ENCODE data around the gene SERP1. TPM values are rescaled to one million over a fixed set of nuclear protein-coding genes. Genes with fewer than 3 reads are reported as not detected.
"Not testable (repeated sequence)": the region's sequence is repeated elsewhere in the genome, so short reads cannot be mapped to it uniquely, and the experiment has no call there.

The SERP1 gene
- total RNA-seq, 1 donor from 2014 or later, result 84.8 TPM

DNA sequence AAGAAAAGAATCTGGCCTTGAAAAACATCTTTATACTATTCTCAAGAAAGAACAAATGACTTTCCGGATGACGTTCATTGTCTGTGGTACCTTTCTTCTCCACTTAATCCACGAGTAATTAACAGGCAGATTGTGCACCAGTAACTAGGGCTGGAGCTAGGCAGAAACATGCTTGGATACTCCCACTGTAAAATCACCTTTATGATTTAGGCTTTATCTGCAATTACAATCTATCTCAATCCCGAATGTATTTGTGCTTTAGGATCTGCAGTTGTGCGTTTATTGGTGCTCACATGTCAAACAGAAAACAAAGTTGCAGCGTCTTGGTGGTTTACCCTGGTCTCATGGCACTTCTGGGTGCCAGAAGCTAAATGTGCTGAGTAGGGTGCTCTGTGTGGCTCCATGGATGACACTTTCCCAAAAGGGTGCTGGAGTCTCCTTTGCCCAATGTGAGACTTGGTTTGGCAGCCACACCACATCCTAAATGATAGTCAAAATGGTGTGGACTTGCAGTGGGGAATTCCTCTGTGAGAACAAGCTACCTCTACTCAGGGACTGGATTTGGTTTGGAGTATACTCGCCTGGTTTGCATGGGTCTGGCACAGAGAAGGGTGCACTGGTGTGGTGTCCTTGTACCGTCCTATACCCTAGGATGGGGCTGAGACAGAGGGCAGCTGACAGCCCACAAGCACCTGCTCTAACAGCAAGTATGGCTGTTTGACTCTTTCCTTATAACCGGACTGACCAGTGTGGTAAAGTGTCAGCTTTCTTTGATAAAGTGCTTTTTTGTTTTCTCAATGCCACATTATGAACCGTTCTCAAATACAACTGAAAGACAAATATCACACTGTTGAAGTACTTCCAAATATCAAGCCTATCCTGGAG, 7.7 kb downstream of the SERP1 start:
- no peak for DNase-seq

DNA sequence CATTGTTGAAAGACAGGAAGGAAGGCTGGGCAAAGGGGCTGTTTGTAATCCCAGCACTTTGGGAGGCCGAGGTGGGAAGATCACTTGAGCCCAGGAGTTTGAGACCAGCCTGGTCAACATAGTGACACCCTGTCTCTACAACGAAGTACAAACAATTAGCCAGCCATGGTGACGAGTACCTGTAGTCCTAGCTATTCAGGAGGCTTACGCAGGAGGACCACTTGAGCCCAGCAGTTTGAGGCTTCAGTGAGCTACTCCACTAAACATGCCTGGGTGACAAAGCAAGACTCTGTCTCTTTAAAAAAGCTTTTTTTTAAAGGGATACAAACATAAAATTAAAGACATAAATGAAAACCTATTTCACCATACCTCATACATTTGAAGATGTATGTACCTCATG, 11.1 kb downstream of the SERP1 start:
- DNase-seq, result no peak

DNA sequence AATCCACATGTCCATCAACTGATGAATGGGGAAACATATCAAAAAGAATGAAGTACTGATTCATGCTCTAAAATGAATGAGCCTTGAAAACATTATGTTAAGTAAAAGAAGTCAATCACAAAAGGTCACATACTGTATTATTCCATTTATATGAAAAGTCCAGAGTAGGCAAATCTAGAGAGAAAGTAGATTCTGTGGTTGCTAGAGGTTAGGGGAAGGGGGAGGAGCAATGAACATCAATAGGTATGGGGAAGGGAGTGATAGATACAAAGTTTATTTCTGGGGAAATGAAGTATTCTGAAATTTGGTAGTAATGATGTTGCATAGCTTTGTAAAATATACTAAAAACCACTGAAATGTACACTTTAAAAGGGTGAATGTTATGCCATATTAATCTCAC, 14.5 kb downstream of the SERP1 start:
- no peak for DNase-seq

DNA sequence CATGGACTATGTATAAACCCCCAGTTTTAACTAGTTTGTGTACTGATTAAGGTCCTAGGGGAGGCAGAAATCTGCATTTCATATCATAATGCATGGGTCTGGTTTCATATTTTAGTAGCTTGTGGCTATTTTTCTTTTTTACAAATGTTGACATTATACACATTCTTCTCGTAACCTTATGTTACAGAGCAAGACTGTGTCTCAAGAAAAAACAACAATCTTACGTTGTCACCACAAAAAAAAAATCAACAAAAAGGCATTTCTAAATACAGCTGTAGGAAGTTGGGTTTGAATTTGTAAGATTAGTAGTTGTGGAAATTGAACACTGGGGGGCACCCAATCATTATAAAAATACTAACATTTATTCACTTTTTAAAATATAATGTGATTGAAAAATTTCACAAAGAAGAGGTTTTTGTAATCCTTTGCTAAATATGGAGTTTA, 17.9 kb downstream of the SERP1 start:
- peak; percentile 16 for DNase-seq

DNA sequence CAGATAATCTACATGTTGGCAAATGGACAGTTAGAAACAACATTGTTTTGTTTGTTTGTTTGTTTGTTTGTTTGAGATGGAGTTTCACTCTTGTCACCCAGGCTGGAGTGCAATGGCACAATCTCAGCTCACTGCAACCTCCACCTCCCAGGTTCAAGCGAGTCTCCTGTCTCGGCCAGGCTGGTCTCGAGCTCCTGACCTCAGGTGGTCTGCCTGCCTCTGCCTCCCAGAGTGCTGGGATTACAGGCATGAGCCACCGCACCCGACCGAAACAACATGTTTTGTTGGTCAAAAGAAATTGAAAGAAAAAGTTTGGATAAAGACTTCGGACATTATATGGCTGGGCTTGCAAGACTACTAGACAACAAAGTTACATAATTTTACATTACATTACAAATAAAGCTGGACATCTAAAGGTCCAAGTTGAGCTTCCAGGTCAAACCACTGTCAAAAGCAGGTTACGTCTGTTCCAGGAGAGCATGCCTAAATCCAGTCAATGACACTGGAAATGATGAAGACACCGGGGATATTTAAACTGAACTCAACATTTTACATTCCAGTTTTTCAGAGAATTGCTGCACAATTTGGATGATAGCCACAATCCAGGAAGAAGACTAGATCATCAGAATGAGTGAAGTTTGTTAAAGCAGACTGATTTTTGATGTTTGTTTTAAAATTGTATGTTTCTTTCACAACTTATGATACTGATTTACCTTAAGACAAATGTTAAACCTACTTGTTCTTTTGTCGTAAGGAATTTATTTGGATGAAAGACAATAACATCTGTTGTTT, 18.6 kb downstream of the SERP1 start:
- DNase-seq, result no peak

DNA sequence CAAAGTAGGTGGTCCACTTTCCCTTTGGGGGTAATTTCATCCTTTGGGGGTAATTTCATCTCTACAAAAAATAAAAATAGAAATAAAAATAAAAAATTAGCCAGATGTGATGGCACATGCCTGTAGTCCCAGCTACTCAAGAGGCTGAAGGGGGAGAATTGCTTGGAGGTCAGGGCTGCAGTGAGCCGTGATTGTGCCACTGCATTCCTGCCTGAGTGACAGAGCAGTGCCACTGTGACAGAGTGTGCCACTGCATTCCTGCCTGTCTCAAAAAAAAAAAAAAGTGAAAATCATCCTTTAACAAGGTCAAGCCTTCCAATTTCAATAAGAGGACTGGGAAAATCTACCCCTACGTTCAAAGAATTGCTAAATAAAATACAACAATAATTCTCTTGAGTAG, 22.8 kb downstream of the SERP1 start:
- no peak for DNase-seq

DNA sequence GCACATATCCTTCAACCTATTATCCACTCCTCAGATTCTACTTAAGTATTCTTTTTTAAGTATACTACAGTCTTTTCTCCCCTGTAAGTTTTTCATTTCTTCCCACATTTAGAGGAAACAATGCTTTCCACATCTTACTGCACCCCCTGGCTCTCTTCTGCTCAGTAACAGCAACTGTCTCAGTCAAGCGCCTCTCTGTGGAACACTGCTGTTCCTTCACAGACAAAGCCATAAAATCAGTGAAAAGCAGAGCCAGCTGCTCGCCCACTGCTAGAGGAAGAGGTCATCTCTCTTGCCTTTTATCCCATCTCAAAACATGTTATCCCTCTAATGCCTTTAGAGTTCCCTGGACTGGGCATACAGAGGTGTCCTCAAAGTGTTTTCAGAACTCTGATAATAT, 24.8 kb downstream of the SERP1 start:
- DNase-seq, result no peak

DNA sequence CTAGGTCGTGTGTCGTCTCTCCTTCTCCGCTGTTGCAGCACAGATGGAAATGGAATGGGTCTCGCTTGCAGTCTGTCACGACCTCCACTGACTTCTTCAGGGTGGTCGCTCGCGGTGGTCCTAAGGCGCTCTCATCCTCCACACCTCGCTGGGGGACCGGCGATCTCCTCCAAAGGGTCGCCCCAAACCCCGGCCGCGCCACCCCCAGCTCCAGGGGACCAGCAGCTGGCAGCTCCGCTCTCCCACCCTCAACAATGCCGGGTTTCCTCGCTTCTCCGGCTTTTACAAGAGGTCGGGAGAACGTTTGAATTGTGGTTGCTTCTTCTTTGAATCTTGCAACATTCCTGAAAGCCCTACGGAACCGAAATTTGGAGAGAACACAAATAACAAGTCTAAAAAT, 25.9 kb downstream of the SERP1 start:
- DNase-seq, result no peak

DNA sequence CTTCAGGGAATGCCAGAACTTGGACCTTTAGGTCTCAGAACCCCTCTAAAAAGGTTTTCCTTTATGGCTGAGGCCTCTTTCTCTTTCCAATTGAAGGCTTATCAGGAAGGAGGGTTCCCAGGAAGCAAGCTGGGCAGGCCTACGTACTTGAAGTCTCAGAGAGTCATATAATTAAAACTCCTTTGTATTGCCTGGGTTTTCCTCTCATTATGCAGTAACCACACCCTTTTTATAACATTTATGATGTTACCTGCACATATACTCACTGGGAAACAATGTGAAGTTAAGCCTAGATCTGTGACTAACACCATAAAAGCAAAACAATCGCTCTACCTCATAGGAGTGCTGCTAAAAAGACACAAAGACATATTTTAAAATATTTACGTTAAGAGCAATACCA, 27.3 kb downstream of the SERP1 start:
- no peak for DNase-seq

DNA sequence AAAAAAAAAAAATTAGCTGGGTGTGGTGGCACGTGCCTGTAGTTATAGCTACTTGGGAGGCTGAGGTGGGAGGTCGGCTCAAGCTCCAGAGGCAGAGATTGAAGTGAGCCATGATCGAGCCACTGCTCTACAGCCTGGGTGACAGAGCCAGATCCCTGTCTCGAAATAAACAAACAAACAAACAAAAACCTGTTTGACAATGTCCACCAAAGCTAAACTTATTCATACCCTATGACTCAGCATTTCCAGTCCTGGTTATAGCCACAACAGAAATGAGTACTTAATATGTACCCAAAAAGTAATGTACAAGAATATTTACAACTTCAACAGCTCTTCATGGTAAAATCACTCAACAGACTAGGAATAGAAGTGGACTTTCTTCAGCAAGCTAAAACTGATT, 31.1 kb downstream of the SERP1 start:
- no peak for DNase-seq

DNA sequence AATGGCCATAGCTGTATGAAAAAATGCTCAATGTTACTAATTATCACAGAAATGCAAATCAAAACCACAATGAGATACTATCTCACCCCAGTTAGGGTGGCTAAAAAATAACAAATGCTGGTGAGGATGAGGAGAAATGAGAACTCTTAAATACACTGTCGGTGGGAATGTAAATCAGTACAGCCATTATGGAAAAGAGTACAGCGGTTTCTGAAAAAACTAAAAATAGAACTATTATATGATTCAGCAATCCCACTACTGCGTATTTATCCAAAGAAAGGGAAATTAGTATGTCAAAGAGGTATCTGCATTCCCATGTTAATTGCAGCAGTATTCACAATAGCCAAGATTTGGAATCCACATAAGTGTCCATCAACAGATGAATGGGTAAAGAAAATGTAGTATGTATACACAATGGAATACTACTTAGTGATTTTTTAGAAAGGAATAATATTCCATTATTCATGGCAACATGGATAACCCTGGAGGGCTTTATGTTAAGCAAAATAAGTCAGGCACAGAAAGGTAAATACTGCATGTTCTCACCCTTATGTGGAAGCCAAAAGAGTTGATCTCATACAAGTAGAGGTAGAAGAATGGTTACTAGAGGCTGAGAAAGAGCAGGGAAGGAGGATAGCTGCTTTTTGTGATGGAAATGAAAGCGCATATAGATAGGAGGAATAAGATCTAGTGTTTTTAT, 35.0 kb downstream of the SERP1 start:
- no peak for DNase-seq

DNA sequence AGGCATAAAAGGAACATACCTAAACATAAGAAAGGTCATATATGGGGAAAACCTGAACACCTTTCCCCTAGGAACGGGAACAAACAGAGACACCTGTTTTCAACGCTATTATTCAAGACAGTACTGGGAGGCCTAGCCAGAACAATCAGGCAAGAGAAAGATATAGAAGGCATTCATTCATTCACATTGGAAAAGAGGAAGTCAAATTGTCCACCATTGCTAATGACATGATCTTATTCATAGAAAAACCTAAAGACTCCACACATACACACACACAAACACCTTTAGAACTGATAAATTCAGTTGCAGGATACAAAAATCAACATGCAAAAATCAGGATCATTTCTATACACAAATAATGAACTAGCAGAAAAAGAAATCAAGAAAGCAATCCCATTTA, 36.5 kb downstream of the SERP1 start:
- no peak for DNase-seq

DNA sequence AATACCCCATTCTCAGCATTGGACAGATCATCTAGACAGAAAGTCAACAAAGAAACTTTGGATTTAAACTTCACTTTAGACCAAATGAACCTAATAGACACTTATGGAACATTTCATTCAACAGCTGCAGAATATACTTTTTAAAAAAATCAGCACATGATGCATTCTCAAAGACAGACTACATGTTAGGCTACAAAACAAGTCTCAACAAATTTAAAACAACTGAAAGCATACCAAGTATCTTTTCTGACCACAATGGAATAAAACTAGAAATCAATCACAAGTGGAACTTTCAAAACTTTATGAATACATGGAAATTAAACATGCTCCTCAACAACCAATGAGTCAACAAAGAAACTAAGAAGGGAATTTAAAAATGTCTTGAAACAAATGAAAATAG, 37.9 kb downstream of the SERP1 start:
- no peak for DNase-seq

DNA sequence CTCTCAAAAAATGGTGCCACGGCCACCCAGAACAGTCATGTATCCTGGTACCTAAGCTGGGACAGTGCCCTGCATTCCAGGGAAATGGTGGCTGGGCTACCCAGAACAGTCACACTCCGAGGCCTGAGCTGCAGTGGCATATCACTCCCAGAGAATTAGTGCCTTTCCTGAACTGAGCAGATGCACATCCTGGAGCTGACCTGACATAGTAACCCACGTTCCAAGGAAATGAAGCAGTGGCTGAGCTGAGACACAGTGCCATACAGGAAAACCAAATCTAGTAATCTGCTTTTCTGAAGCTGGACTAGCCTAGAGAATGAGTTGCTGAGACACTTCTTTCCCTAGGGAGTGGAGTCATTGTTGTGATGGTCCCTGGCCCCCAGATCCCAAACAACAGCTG, 41.8 kb downstream of the SERP1 start:
- DNase-seq, result no peak

DNA sequence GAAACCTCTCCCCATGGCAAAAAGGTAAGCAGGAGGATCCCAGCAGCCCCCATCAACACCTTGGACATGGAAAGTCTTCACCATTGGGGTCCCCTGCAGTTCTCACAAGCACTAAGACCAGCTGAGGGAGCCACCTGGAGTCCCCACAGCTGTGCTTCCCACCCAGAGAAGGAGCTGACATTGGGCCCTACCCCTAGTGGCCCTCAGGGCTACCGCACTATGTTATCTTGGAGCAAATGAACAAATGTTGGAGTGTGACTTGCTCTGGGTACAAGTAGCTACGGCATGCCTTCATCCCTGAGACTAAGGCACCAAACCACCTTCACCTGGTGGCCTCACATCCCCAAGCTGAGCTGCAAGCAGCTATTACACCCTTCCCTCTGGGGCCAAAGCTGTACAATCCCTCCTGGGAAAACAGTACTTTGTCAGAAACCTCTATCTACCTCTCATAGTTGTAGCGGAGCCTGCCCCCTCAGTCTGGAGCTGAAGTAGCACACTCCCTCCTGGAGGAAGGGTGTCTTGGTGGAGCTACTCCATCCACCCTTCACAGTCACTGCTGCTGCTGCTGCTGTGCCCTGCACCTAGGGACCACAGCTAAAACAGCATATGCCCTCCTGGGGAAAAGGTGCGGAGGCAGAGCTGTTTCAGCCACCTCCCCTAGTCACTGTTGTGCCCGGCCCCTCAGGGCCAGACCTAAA, 42.7 kb downstream of the SERP1 start:
- DNase-seq, result no peak

DNA sequence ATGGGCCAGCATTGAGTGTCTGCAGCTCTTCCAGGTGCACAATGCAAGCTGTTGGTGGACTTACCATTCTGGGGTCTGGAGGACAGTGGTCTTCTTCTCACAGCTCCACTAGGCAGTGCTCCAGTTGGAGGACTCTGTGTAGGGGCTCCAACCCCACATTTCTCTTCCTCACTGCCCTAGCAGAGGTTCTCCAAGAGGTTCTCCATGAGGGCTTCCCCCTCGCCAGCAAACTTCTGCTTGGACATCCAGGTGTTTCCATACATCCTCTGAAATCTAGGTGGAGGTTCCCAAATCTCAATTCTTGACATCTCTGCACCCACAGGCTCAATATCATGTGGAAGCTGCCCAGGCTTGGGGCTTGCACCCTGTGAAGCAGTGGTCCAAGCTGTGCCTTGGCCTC, 45.3 kb downstream of the SERP1 start:
- DNase-seq, result not testable (repeated sequence)

DNA sequence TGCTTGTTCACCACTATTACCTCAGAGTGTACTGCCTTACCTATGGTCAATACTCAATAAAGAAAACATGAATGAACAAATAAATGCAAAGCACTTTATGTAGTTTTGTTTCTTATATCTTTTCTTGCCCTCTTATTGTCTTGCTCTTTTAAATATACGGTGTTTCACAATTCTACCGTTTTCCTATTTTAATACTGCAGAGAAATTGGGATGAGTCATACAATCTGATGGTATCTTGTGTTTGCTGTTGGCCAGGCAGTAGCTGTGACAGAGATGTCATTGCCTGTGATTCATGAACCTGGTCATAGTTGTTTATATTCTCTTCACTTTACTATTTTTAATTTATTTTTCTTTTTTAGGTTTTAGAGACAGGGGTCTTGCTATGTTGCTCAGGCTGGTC, 48.3 kb downstream of the SERP1 start:
- DNase-seq, result no peak

DNA sequence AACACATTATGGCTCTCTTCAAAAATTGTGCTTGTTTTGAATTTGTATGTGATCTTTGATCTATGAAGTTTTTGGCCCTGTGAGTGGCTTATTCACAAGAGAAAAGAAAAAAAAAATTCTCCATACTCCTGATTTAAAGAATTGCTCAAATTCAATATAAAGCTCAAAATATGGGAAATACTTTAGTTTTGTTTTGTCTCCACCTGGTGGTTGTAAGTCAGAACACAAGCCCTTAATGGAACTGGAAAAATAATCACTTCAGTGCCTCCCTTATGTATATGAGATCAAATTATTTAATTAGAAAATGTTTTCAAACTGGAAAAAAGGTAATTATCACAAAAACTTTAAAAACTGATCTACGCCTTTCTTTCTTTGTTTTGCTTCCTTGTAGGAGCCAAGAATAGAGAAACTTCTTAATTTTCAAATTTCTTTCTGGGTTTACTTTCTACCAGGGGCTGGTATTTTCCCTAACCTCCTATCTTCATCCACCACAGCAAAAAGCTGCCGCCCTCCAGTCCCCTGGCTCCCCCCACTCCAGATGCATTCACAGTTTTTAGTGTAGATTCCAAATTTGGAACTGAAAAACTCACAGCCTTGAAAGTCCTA, 50.6 kb downstream of the SERP1 start:
- peak; percentile 69 for DNase-seq

DNA sequence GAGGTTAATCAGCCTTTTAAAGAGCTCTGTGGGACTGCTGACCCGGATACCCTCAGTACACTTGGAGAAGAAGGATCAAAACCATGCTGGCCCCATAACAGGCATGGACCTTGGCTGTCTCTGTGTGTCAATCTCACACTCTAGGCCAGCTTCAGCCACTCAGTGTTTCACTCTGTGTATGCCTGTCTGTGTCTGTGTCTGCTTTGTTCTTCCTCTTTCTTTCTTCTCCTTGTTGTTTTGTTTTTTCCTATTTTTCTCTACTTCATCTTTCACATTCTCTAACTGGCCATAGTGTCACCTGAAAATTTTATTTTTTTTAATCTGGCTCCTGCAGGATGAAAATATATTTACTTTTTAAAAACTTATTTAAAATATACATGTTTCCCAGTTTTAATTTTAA, 51.1 kb downstream of the SERP1 start:
- no peak for DNase-seq

DNA sequence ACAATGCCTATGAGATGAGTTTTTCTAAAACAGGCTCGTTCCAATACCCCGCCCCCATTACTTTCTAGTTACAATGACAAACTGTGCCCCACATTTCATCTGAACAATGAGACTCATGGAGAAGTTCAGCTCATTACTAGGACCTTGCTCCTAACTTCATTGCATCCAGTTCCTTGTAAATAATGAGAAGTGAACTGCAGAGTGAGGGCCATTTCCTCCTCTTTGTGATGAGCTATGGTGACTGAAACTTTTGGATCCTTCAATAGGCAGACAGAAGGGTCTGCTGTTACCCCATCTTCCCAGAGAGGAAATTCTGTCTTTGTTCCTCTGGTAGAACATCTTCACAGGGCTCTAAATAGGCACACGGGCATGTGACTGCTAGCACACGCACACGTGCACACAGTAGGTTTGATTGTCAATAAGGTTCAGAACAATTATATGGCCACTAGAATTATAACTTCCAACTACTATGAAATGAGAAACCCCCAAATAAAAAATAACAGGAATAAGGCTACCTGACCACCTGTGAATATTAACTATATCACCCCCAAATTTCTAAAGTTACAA, 51.8 kb downstream of the SERP1 start:
- no peak for DNase-seq

Data from skin of body (tissue), 2 donors.